Measurements from ENCODE around the gene EVA1A.

Gene EVA1A

GRCh38 chr2:75580156-75580555 is 19.4 kb upstream of the EVA1A start:
- no peak overlapping the region for H3K4me3 ChIP-seq (ENCODE audit: control insufficient read depth, low read depth, low read length)
- no peak for DNase-seq (ENCODE audit: low read depth)
- TF ChIP-seq CTCF (conservative IDR thresholded peaks at IDR 0.05; ENCODE audit: control insufficient read depth, insufficient read depth, low read depth, low read length): no peak

- no peak for TF ChIP-seq CTCF (conservative IDR thresholded peaks at IDR 0.05; ENCODE audit: control insufficient read depth, insufficient read depth, low read depth, low read length)
- no peak overlapping the region for H3K4me3 ChIP-seq (ENCODE audit: control insufficient read depth, low read depth, low read length)
Observed at GRCh38 chr2:75579186-75579585, 18.4 kb upstream of the EVA1A start.

GRCh38 chr2:75577280-75577679 is 16.5 kb upstream of the EVA1A start:
- H3K4me3 ChIP-seq (ENCODE audit: control insufficient read depth, low read depth, low read length): no peak overlapping the region
- no peak for TF ChIP-seq CTCF (conservative IDR thresholded peaks at IDR 0.05; ENCODE audit: control insufficient read depth, insufficient read depth, low read depth, low read length)
- no peak for DNase-seq (ENCODE audit: low read depth)

More at GRCh38 chr2:75579186-75579585, 18.4 kb upstream of the EVA1A start:
- no peak for DNase-seq (ENCODE audit: low read depth)

- peak; percentile 28 for TF ChIP-seq CTCF (conservative IDR thresholded peaks at IDR 0.05; ENCODE audit: control insufficient read depth, insufficient read depth, low read depth, low read length)
- no peak for DNase-seq (ENCODE audit: low read depth)
- H3K4me3 ChIP-seq (ENCODE audit: control insufficient read depth, low read depth, low read length): no peak overlapping the region
Observed at GRCh38 chr2:75574106-75574505, 13.4 kb upstream of the EVA1A start.

- DNase-seq (ENCODE audit: low read depth): no peak
- TF ChIP-seq CTCF (conservative IDR thresholded peaks at IDR 0.05; ENCODE audit: control insufficient read depth, insufficient read depth, low read depth, low read length): no peak
- H3K4me3 ChIP-seq (ENCODE audit: control insufficient read depth, low read depth, low read length): no peak overlapping the region
Observed at GRCh38 chr2:75573145-75573878, 12.6 kb upstream of the EVA1A start.

- peak; percentile 66 for DNase-seq (ENCODE audit: low read depth)
- TF ChIP-seq CTCF (conservative IDR thresholded peaks at IDR 0.05; ENCODE audit: control insufficient read depth, insufficient read depth, low read depth, low read length): no peak
- H3K4me3 ChIP-seq (ENCODE audit: control insufficient read depth, low read depth, low read length): no peak overlapping the region
Observed at GRCh38 chr2:75571730-75572430, 11.1 kb upstream of the EVA1A start.
